Osteoblast (primary cell): Measurements from ENCODE around the gene ZNF57. TPM values are rescaled to one million over a fixed set of nuclear protein-coding genes. Genes with fewer than 3 reads are reported as not detected.

Experiments
- DNase-seq: peaks from one replicate; pipeline ENCODE4 v3.0.0; 2011; ENCODE audit warnings: low spot score, mixed read lengths; ENCODE audit not compliant: insufficient read length; ENCODE audit errors: missing footprints
- H2AFZ ChIP-seq: 2 replicates; pipeline ENCODE4 v1.6.0; 2011; ENCODE audit warnings: mild to moderate bottlenecking, low read length
- H3K27ac ChIP-seq: 2 replicates; pipeline ENCODE4 v1.5.1; 2011; ENCODE audit warnings: mild to moderate bottlenecking, low read depth, low read length, moderate library complexity
- H3K27me3 ChIP-seq: 2 replicates; pipeline ENCODE4 v1.6.0; 2012; ENCODE audit warnings: mild to moderate bottlenecking, control low read depth, inconsistent platforms, low read length, moderate library complexity; ENCODE audit not compliant: insufficient read depth
- H3K36me3 ChIP-seq: 2 replicates; pipeline ENCODE4 v1.5.1; 2011; ENCODE audit warnings: mild to moderate bottlenecking, low read length, control low read depth, moderate library complexity; ENCODE audit not compliant: insufficient read depth
- H3K4me1 ChIP-seq: 2 replicates; pipeline ENCODE4 v1.5.1; 2011; ENCODE audit warnings: mild to moderate bottlenecking, low read length, control low read depth, moderate library complexity; ENCODE audit not compliant: insufficient read depth
- H3K4me2 ChIP-seq: 2 replicates; pipeline ENCODE4 v1.6.0; 2011; ENCODE audit warnings: mild to moderate bottlenecking, low read length; ENCODE audit not compliant: insufficient read depth
- H3K4me3 ChIP-seq: fragments of 200-600 bp; sonication (generic); 3 replicates; pipeline ENCODE4 v1.5.1; 2012; ENCODE audit warnings: mild to moderate bottlenecking, low read length, inconsistent platforms; ENCODE audit not compliant: insufficient read depth
- H3K79me2 ChIP-seq: 2 replicates; pipeline ENCODE4 v1.6.0; 2012; ENCODE audit warnings: mild to moderate bottlenecking, low read length, control low read depth, inconsistent platforms; ENCODE audit not compliant: insufficient read depth
- H3K9me3 ChIP-seq: 2 replicates; pipeline ENCODE4 v1.5.1; 2011; ENCODE audit warnings: low read depth, low read length, control low read depth
- H4K20me1 ChIP-seq: 2 replicates; pipeline ENCODE4 v1.6.0; 2012; ENCODE audit warnings: mild to moderate bottlenecking, low read length, control low read depth; ENCODE audit not compliant: insufficient read depth
- CTCF ChIP-seq: IDR thresholded peaks from 2 replicates; pipeline ENCODE4 v1.5.1; 2011; ENCODE audit warnings: mild to moderate bottlenecking, low read depth, low read length, moderate library complexity; ENCODE audit errors: extremely low read depth
- total RNA-seq: library from RNA; depleted of rRNA; stranded (reverse); fragments of >200 nt; gene quantifications from 2 replicates; pipeline ENCODE4 v1.2.3, GENCODE V29; 2012

ZNF57 gene
- total RNA-seq, 1 donor, result 5.4 TPM

- H3K27me3 ChIP-seq, result no peaks in the 10 kb centered on the region
- H3K79me2 ChIP-seq, result peaks cover 40% of the 10 kb centered on the region
- H2AFZ ChIP-seq, result no peak overlapping the region
- H3K4me3 ChIP-seq, result no peak overlapping the region
- DNase-seq, result no peak
- H3K36me3 ChIP-seq, result no peaks in the 10 kb centered on the region
- H3K4me2 ChIP-seq, result no peak overlapping the region
- H4K20me1 ChIP-seq, result no peaks in the 10 kb centered on the region
- no peak for TF ChIP-seq CTCF
- H3K9me3 ChIP-seq, result no peaks in the 10 kb centered on the region
- no peaks in the 10 kb centered on the region for H3K4me1 ChIP-seq
- no peak overlapping the region for H3K27ac ChIP-seq
Observed at GRCh38 chr19:2905918-2906519, 5.3 kb downstream of the ZNF57 start.

- H3K4me2 ChIP-seq, result no peak overlapping the region
- H3K79me2 ChIP-seq, result peaks cover 38% of the 10 kb centered on the region
- no peaks in the 10 kb centered on the region for H3K27me3 ChIP-seq
- no peaks in the 10 kb centered on the region for H3K36me3 ChIP-seq
- no peak overlapping the region for H3K4me3 ChIP-seq
- H3K4me1 ChIP-seq, result no peaks in the 10 kb centered on the region
- H2AFZ ChIP-seq, result no peak overlapping the region
- TF ChIP-seq CTCF, result no peak
- no peaks in the 10 kb centered on the region for H3K9me3 ChIP-seq
- H4K20me1 ChIP-seq, result no peaks in the 10 kb centered on the region
- H3K27ac ChIP-seq, result no peak overlapping the region
- no peak for DNase-seq
Observed at GRCh38 chr19:2906631-2907195, 6.0 kb downstream of the ZNF57 start.

GRCh38 chr19:2912306-2912705, 11.6 kb downstream of the ZNF57 start:
- Histone ChIP-seq H4K20me1 (no peaks in the 10 kb centered on the region), H3K27me3 (no peaks in the 10 kb centered on the region), H3K27ac (no peak overlapping the region), H3K4me2 (no peak overlapping the region), H2AFZ (no peak overlapping the region), H3K4me1 (no peaks in the 10 kb centered on the region), H3K79me2 (peaks cover 5% of the 10 kb centered on the region), H3K4me3 (no peak overlapping the region), H3K36me3 (peaks cover 19% of the 10 kb centered on the region), H3K9me3 (peaks cover 11% of the 10 kb centered on the region)
- DNase-seq, result no peak
- no peak for TF ChIP-seq CTCF

DNA sequence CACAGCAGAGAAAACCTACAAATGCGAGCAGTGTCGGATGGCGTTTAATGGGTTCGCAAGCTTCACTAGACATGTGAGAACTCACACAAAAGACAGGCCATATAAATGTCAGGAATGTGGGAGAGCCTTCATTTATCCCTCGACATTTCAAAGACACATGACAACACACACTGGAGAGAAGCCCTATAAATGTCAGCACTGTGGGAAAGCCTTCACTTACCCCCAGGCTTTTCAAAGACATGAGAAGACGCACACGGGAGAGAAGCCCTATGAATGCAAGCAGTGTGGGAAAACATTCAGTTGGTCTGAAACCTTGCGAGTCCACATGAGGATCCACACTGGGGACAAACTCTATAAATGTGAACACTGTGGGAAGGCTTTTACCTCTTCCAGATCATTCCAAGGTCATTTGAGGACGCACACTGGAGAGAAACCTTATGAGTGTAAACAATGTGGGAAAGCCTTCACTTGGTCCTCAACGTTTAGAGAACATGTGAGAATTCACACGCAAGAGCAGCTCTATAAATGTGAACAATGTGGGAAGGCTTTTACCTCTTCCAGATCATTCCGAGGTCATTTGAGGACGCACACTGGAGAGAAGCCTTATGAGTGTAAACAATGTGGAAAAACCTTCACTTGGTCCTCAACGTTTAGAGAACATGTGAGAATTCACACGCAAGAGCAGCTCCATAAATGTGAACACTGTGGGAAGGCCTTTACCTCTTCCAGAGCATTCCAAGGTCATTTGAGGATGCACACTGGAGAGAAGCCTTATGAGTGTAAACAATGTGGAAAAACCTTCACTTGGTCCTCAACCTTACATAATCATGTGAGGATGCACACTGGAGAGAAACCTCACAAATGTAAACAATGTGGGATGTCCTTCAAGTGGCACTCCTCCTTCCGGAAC, 16.8 kb downstream of the ZNF57 start:
- Histone ChIP-seq H2AFZ (no peak overlapping the region), H3K36me3 (peaks cover 34% of the 10 kb centered on the region), H4K20me1 (no peaks in the 10 kb centered on the region), H3K27me3 (no peaks in the 10 kb centered on the region), H3K4me2 (no peak overlapping the region), H3K9me3 (peaks cover 26% of the 10 kb centered on the region), H3K27ac (no peak overlapping the region), H3K79me2 (no peaks in the 10 kb centered on the region), H3K4me3 (no peak overlapping the region), H3K4me1 (no peaks in the 10 kb centered on the region)
- no peak for DNase-seq
- no peak for TF ChIP-seq CTCF
